Activated CD8-positive, alpha-beta memory T cell treated with anti-CD3 and anti-CD28 coated beads, Interleukin-2, amount 50 U/mL, for 4 hours (primary cell): ENCODE data around the gene VEZT.
A peak's percentile ranks its signal among the peaks of the same experiment; 100 is the strongest.
"Not testable (repeated sequence)": the region's sequence is repeated elsewhere in the genome, so short reads cannot be mapped to it uniquely, and the experiment has no call there.

Experiments
- DNase-seq: peaks from one replicate; pipeline ENCODE4 v3.0.0-alpha.2; 2020

The VEZT gene, protein sequence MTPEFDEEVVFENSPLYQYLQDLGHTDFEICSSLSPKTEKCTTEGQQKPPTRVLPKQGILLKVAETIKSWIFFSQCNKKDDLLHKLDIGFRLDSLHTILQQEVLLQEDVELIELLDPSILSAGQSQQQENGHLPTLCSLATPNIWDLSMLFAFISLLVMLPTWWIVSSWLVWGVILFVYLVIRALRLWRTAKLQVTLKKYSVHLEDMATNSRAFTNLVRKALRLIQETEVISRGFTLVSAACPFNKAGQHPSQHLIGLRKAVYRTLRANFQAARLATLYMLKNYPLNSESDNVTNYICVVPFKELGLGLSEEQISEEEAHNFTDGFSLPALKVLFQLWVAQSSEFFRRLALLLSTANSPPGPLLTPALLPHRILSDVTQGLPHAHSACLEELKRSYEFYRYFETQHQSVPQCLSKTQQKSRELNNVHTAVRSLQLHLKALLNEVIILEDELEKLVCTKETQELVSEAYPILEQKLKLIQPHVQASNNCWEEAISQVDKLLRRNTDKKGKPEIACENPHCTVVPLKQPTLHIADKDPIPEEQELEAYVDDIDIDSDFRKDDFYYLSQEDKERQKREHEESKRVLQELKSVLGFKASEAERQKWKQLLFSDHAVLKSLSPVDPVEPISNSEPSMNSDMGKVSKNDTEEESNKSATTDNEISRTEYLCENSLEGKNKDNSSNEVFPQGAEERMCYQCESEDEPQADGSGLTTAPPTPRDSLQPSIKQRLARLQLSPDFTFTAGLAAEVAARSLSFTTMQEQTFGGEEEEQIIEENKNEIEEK

DNA sequence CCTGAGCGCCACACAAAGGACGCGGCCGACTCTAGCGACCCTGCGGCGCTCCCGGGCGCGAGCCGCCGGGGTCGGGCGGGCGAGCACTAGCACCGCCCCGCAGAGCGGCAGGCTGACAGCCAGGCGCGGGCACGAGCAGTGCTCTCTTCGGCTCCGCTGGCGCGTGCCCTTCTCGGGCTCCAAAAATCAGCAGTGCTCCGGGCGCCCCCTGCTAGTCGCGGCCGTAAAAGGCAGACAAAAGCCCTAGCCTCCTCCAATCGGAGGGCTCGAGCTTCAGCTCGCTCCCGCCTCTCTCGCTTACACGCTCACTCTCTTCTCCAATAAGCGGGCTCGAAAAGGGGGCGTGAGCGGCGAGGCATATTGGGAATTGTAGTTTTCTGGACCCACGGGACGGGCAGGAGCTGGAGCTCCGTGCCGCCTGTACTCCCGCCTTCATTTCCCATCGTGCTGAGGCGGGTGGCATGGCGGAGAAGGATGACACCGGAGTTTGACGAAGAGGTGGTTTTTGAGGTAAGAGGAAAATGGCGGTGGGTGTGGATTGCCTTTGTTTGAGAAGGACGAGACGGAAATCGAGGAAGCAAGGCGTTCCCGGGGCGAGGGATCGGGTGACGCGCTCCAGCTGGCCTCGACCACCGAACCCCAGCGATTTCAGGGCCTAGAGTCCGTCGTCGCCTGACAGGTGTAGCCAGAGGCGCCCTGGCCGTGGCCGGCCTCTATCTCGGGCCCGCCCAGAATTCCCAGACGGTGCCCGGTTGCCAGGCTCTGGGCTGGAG, at the start of gene VEZT, which contains the start of gene FGD6:
Gene VEZT (plus strand): TSS at position 431 of the 773 bp plus-strand sequence. CDS start 44 bp downstream, at position 475.
Gene FGD6 (minus strand): TSS at position 91 of the 773 bp plus-strand sequence. CDS start 227 bp downstream, outside the sequence.
- peak; percentile 97 for DNase-seq

DNA sequence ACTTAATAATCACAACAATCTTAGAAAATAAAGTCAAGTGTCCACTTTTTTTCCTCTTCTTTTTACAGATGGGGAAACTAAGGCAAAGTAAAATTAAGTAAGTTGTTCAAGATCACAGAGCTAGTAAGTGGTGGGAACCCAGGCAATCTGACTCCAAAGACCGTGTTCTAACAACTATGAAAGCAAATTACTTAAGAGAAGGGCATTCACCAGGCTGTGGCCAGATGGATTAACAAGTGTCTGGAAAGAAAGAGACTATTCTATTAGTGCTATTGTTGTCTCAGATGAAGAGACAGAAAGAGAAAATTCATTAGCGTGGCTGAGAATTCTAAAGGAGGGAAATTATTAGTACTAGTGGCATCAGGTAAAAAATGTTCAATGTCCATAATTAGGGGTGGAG, 48.9 kb upstream of the VEZT start:
- no peak for DNase-seq

- no peak for DNase-seq
These were observed 48.2 kb upstream of the VEZT start for GRCh38 chr12:95169368-95169767.

- DNase-seq: no peak
These were observed 44.0 kb upstream of the VEZT start for GRCh38 chr12:95173392-95174251.

- no peak for DNase-seq
These were observed 40.3 kb upstream of the VEZT start for GRCh38 chr12:95177201-95177768.

DNA sequence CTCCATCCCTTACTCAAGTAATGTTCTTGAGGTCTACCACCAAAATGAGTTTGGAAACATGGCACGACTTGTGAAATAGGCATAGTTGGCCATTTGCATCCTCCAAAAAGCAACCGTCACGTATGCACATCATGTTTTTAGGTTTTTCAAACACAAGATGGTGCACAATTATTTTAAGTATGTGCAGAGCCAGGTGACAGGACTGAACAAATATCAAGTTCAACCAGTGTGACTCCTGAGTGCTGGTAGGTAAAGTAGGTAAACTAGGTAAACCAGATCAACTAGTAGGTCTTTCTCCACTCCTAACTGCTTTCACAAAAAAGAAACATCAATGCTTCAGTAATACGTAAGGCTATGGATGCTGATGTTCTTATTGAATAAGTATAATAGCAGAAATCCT, 39.5 kb upstream of the VEZT start:
- no peak for DNase-seq

DNA sequence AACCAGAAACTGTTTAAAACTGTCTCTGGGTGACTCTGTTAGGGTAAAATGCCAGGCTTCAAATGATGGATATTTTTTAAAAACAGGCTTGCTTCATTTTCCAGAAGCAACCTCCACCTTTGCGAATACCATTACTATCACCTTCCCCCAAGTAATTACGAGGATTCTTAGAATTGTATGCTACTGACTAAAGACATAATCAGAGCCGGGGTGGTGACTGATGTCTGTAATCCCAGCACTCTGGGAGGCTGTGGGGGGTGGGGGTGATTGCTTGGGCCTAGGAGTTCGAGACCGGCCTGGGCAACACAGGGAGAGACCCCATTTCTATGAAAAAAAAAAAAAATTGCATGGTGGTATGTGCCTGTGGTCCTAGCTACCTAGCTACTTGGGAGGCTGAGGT, 38.6 kb upstream of the VEZT start:
- no peak for DNase-seq

DNA sequence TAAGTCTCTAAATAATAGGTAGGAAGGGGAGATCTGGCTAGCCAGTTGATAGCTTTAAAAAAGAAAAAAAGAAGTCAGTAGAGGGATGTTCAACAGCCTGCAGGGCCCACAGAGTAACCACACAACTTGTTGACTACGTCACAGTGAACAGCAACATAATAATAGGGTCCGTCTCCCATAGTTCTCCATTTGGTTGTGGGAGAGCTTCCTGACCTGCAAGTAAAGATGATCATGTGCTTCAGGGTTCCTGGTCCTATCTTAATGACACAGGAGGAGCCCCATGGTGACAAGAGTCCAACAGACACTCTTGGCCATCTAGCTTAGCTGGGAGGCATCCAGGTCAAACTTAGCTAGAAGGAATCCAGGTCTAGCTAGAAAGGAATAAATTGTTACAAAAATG, 36.5 kb upstream of the VEZT start:
- DNase-seq: no peak

- no peak for DNase-seq
These were observed 34.7 kb upstream of the VEZT start for GRCh38 chr12:95182868-95183415.

DNA sequence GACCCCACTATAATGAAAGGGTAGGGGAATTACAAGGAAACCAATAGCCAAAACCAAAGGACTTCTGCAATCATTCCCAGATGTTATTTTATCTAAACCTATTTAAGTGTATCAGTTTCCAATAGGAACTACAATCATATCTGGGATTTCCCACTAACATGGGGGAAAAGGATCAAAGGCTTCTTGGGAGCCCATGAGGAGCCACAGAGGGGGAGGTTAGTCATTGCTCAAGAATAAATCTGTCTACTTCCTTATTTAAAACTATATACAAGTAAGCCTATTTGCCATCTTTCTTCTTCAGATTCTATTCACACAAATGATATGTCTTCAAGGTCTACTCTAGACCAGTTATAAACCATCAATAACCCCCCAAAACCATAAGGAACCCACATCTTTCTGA, 33.5 kb upstream of the VEZT start:
- no peak for DNase-seq

- no peak for DNase-seq
These were observed 32.5 kb upstream of the VEZT start for GRCh38 chr12:95185072-95185471.

- DNase-seq: no peak
These were observed 31.8 kb upstream of the VEZT start for GRCh38 chr12:95185854-95186253.

DNA sequence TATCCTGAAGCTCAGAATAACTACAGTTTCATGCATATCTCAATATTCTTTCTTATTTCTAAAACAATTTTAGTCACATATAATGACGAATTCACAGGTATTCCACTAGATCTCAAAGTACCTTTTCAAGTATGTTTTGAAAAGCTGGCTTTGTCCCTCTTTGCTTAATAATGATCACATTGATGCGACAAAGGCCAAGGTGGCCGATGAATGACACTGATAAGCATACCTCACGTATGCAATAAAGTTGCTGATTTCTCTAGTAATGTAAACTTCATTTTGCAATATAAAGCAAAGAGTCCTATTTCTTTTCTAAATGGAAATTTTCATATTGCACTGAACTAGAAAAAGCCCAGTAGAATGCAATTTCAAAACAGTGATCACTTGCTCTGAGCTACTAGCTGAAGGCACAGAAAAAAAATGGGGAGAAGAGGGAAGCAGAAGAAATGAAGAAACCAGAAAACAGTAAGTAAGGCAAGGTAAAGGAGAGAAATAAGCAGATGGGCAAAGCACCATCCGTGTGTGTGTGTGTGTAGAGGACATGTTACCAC, 29.7 kb upstream of the VEZT start:
- no peak for DNase-seq

- no peak for DNase-seq
These were observed 26.4 kb upstream of the VEZT start for GRCh38 chr12:95191060-95191696.

- no peak for DNase-seq
These were observed 25.3 kb upstream of the VEZT start for GRCh38 chr12:95192271-95192670.

DNA sequence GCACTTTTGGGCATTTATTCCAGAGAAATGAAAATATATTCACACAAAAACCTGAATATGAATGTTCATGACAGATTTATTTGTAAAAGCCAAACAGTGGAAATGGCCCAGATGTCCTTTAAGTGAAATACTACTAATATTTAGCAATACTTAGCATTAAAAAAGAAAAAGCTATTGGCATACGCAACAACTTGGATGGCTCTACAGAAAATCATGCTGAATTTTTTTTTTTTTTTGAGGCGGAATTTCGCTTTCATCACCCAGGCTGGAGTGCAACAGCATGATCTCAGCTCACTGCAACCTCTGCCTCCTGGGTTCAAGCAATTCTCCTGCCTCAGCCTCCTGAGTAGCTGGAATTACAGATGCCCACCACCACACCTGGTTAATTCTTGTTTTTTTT, 24.5 kb upstream of the VEZT start:
- DNase-seq: no peak

- DNase-seq: no peak
These were observed 22.5 kb upstream of the VEZT start for GRCh38 chr12:95195122-95195521.

GRCh38 chr12:95196875-95197569, 20.6 kb upstream of the VEZT start:
- DNase-seq: not testable (repeated sequence)

DNA sequence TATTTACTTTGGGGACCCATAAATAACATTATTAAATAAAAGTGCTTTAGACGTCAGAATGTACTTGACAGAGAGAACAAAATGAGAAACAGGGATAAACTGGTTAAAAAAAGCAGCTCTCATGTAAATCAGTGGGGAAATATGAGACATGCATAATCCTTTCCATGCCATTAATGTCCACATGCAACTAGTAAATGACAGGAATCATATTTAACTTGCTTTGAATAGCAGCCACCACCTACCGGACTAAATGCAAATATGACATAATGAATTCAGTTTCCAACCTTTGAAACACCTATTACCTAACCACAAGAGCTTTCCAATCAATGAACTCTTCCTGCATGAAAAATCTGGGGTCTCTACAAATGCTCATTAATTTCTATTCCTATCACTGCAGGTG, 20.0 kb upstream of the VEZT start:
- no peak for DNase-seq

GRCh38 chr12:95198914-95199313, 18.7 kb upstream of the VEZT start:
- DNase-seq: no peak
